Endothelial cell of umbilical vein (primary cell): ENCODE data around the gene ULBP1. TPM values are rescaled to one million over a fixed set of nuclear protein-coding genes. Genes with fewer than 3 reads are reported as not detected.

Experiments
- BruUV-seq: library from RNA; stranded (reverse); fragments of 400-500 nt; replicated peaks from 2 replicates; lab custom pipeline; 2021; lab: Mats Ljungman, UMichigan
- CTCF ChIA-PET: fragments of 300-600, 350-600 bp; sonication (Branson Sonifier 250); formaldehyde crosslinking; loops from one replicate; lab custom pipeline; 2021; ENCODE audit warnings: antibody characterized with exemption, inconsistent platforms; lab: Charles Lee
- POLR2A ChIA-PET: fragments of 300-600, 350-600 bp; sonication (Branson Sonifier 250); formaldehyde crosslinking; loops from one replicate; lab custom pipeline; 2021; ENCODE audit warnings: antibody characterized with exemption, inconsistent platforms; lab: Charles Lee
- DNase-seq: peaks from one replicate; pipeline ENCODE4 v3.0.0-alpha.2; 2011; ENCODE audit warnings: low read depth, low spot score
- FAIRE-seq: peaks from 2 replicates; lab custom pipeline; 2011; peaks lifted over from hg19 to GRCh38; lab: Jason Lieb, UNC
- H2AFZ ChIP-seq: 2 replicates; pipeline ENCODE4 v1.6.0; 2012; ENCODE audit warnings: low read depth, low read length, control low read depth, inconsistent platforms
- H3K27ac ChIP-seq: 2 replicates; pipeline ENCODE4 v1.5.1; 2011; ENCODE audit warnings: low read depth, mild to moderate bottlenecking, control low read depth, low read length, moderate library complexity; ENCODE audit not compliant: insufficient read depth
- H3K27me3 ChIP-seq, 2 experiments: 2 replicates each; pipeline versions ENCODE4 v1.6.0 to v1.6.1; 2011; ENCODE audit warnings: low read length in 2 of 2, mixed read lengths in 1 of 2; ENCODE audit not compliant: control insufficient read depth in 2 of 2, insufficient read depth in 2 of 2
- H3K36me3 ChIP-seq, 2 experiments: 2 replicates in 1 of 2; 3 replicates in 1 of 2; pipeline ENCODE4 v1.5.1; 2011; ENCODE audit warnings: low read length in 2 of 2, mild to moderate bottlenecking in 1 of 2, moderate library complexity in 1 of 2; ENCODE audit not compliant: control insufficient read depth in 2 of 2, insufficient read depth in 2 of 2; ENCODE audit errors: extremely low read depth in 1 of 2
- H3K4me1 ChIP-seq: 3 replicates; pipeline ENCODE4 v1.5.1; 2011; ENCODE audit warnings: mild to moderate bottlenecking, low read length; ENCODE audit not compliant: control insufficient read depth, insufficient read depth; ENCODE audit errors: extremely low read depth
- H3K4me2 ChIP-seq: 2 replicates; pipeline ENCODE4 v1.6.1; 2011; ENCODE audit warnings: low read length, control low read depth, mixed read lengths; ENCODE audit not compliant: insufficient read depth
- H3K4me3 ChIP-seq, 3 experiments: fragments of 200-600 bp in 1 of 3; sonication (generic), shearing (Covaris generic) in 1 of 3; replicated peaks in 1 of 3; 2 replicates each; pipeline ENCODE4 v1.5.1; 2011 to 2016; ENCODE audit warnings: control low read depth in 3 of 3, low read length in 3 of 3, mild to moderate bottlenecking in 2 of 3, inconsistent platforms in 1 of 3, low read depth in 1 of 3, moderate library complexity in 1 of 3; ENCODE audit not compliant: insufficient read depth in 1 of 3
- H3K79me2 ChIP-seq: 2 replicates; pipeline ENCODE4 v1.6.0; 2012; ENCODE audit warnings: low read length, inconsistent platforms; ENCODE audit not compliant: control insufficient read depth, insufficient read depth
- H3K9ac ChIP-seq: replicated peaks from 2 replicates; pipeline ENCODE3; 2011; ENCODE audit warnings: low read length, control low read depth; ENCODE audit not compliant: insufficient read depth; ENCODE audit errors: extremely low read depth
- H3K9me1 ChIP-seq: replicated peaks from 3 replicates; pipeline ENCODE4 v1.6.0; 2011; ENCODE audit warnings: mild to moderate bottlenecking, low read length; ENCODE audit not compliant: control insufficient read depth, insufficient read depth; ENCODE audit errors: extremely low read depth
- H3K9me3 ChIP-seq: replicated peaks from 2 replicates; pipeline ENCODE4 v1.5.1; 2012; ENCODE audit warnings: low read length, inconsistent platforms; ENCODE audit not compliant: control insufficient read depth, insufficient read depth
- H4K20me1 ChIP-seq: replicated peaks from 2 replicates; pipeline ENCODE3; 2011; ENCODE audit warnings: mild to moderate bottlenecking, low read length; ENCODE audit not compliant: control insufficient read depth, insufficient read depth; ENCODE audit errors: extremely low read depth
- EZH2 ChIP-seq: IDR thresholded peaks from 2 replicates; pipeline ENCODE4 v1.6.1; 2012; ENCODE audit warnings: borderline replicate concordance, low read depth, mild to moderate bottlenecking, moderate library complexity, low read length, inconsistent platforms; ENCODE audit not compliant: severe bottlenecking
- FOS ChIP-seq: IDR thresholded peaks from 2 replicates; pipeline ENCODE4 v1.6.1; 2011; ENCODE audit warnings: mild to moderate bottlenecking, low read length, moderate library complexity, borderline replicate concordance; ENCODE audit not compliant: insufficient read depth
- GATA2 ChIP-seq: IDR thresholded peaks from 2 replicates; pipeline ENCODE4 v1.7.0; 2011; ENCODE audit warnings: low read depth, mild to moderate bottlenecking, moderate library complexity, mixed read lengths, low read length; ENCODE audit not compliant: insufficient read length, insufficient read depth
- JUN ChIP-seq: IDR thresholded peaks from 2 replicates; pipeline ENCODE4 v1.6.1; 2011; ENCODE audit warnings: borderline replicate concordance, low read depth; ENCODE audit not compliant: insufficient read length, insufficient read depth
- MYC ChIP-seq: IDR thresholded peaks from one replicate; pipeline ENCODE4 v1.6.1; 2011; ENCODE audit warnings: mild to moderate bottlenecking, low read depth, low read length
- POLR2A ChIP-seq: IDR thresholded peaks from 2 replicates; pipeline ENCODE4 v1.6.1; 2012; ENCODE audit warnings: low read depth, mild to moderate bottlenecking, control low read depth, low read length
- POLR2AphosphoS5 ChIP-seq: IDR thresholded peaks from 2 replicates; pipeline ENCODE4 v1.6.1; 2012; ENCODE audit warnings: low read depth, mild to moderate bottlenecking, control low read depth, low read length, moderate library complexity; ENCODE audit not compliant: insufficient read depth
- dilution Hi-C: fragments of 300-500 bp; cut with MboI; formaldehyde crosslinking; loops from one replicate; pipeline ENCODE4 v1.15.0; 2019; ENCODE audit warnings: low sequenced_read_pairs; ENCODE audit not compliant: extremely low pct_ligation_motif_present
- intact Hi-C: fragments of 100-400 bp; cut with micrococcal nuclease; formaldehyde crosslinking; loops from one replicate; pipeline ENCODE4 v1.10.0; 2022
- polyA plus RNA-seq, 4 experiments: library from polyadenylated mRNA; depleted of rRNA in 3 of 4; stranded (reverse) in 3 of 4; unstranded in 1 of 4; fragments of >200 nt; gene quantifications; 2 replicates each; pipeline versions ENCODE4 v1.2.1 to v1.2.3, GENCODE V29; 2011 to 2012; ENCODE audit warnings: missing spikeins in 1 of 4
- total RNA-seq: library from RNA; stranded (reverse); gene quantifications from 2 replicates; pipeline ENCODE4 v1.2.3, GENCODE V29; 2021
- TF ChIP-seq, protein P1 (sequence below), 2 donors: IDR thresholded peaks; 1 replicate in 1 of 2; 2 replicates in 1 of 2; pipeline ENCODE4 v1.5.1; 2011; ENCODE audit warnings: low read length in 2 of 2, mild to moderate bottlenecking in 2 of 2, moderate library complexity in 2 of 2, control low read depth in 1 of 2, inconsistent platforms in 1 of 2, low read depth in 1 of 2; ENCODE audit not compliant: insufficient read depth in 1 of 2; ENCODE audit errors: extremely low read depth in 1 of 2
- TF ChIP-seq, protein P2 (sequence below): IDR thresholded peaks from 2 replicates; pipeline ENCODE4 v1.6.1; 2011; ENCODE audit not compliant: insufficient read depth, insufficient read length

ULBP1 gene
- total and polyA plus RNA-seq, 2 donors (not counting 3 experiments of a cell fraction or from before 2014, with no cell fraction given), result 0.33 to 1.4 TPM

DNA sequence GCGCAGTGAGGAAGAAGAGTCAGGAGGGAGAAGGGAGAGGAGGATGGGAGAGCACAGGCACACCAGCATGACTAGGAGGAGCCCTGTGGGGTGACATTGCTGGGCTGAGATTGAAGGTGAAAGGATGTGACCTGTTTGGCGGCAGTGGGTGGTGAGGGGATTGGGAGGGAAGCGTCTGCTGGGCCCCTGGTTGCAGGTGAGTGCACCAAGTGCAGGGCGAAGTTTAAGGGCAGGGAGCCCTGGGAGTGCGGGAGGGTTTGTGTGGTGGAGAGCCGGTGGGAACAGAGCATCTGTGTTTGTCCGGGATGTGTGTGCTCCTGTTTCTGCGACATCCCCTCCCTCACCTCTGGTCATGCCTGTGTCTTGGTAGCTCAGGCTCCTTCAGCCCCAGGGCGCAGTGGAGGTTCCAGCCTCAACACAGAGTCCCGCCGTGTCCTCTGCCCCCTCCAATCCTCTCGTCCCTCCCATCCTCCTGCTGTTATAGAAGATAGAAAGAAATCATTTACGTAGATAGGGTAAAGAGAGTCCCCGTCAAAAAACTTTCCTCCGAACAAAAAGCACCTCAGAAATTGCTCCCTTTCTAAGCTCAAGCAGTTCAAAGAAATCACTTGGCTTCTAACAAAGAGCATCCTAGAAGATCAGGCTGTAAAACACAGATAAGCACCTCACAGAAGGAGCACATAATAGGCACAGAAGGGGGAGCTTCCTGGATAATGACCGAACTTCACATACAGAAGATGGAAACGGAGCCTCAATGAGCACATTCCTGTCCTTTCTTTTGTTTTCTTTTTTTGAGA is 25.0 kb downstream of the ULBP1 start:
- peaks cover 86 to 88% of the 10 kb centered on the region in 2 experiments for H3K27me3 ChIP-seq
- no peak for FAIRE-seq
- H3K4me1 ChIP-seq, result peaks cover 6% of the 10 kb centered on the region
- no peaks in the 10 kb centered on the region for H3K9me1 ChIP-seq
- no peaks in the 10 kb centered on the region for H3K36me3 ChIP-seq
- H3K27ac ChIP-seq, result no peak overlapping the region
- ChIA-PET CTCF (no interaction called here), POLR2A (no interaction called here)
- H3K79me2 ChIP-seq, result no peaks in the 10 kb centered on the region
- no peaks in the 10 kb centered on the region for H3K9me3 ChIP-seq
- BruUV-seq, result no TSS peak
- no peak for DNase-seq
- intact Hi-C loops (no loop called here), dilution Hi-C loops (no loop called here)
- no peaks in the 10 kb centered on the region for H4K20me1 ChIP-seq
- H2AFZ ChIP-seq, result no peak overlapping the region
- no peak overlapping the region for H3K4me3 ChIP-seq
- TF ChIP-seq POLR2AphosphoS5 (no peak), EZH2 (no peak), MYC (no peak), FOS (no peak), POLR2A (no peak), GATA2 (no peak), JUN (no peak)
- TF ChIP-seq, protein P1, sequence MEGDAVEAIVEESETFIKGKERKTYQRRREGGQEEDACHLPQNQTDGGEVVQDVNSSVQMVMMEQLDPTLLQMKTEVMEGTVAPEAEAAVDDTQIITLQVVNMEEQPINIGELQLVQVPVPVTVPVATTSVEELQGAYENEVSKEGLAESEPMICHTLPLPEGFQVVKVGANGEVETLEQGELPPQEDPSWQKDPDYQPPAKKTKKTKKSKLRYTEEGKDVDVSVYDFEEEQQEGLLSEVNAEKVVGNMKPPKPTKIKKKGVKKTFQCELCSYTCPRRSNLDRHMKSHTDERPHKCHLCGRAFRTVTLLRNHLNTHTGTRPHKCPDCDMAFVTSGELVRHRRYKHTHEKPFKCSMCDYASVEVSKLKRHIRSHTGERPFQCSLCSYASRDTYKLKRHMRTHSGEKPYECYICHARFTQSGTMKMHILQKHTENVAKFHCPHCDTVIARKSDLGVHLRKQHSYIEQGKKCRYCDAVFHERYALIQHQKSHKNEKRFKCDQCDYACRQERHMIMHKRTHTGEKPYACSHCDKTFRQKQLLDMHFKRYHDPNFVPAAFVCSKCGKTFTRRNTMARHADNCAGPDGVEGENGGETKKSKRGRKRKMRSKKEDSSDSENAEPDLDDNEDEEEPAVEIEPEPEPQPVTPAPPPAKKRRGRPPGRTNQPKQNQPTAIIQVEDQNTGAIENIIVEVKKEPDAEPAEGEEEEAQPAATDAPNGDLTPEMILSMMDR (IDR thresholded peaks at IDR 0.05; ENCODE audit: extremely low read depth in 1 of 2, insufficient read depth in 1 of 2, low read depth in 1 of 2, low read length in 2 of 2), result no peak
- TF ChIP-seq, protein P2, sequence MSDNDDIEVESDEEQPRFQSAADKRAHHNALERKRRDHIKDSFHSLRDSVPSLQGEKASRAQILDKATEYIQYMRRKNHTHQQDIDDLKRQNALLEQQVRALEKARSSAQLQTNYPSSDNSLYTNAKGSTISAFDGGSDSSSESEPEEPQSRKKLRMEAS, result no peak
- H3K4me2 ChIP-seq, result no peak overlapping the region
- H3K9ac ChIP-seq, result no peak overlapping the region
